ENCODE measurements around the gene TRAF3.

GRCh38 chr14:102907303-102907844 lies 130.1 kb downstream of the TRAF3 start:
- TF ChIP-seq, protein P1, sequence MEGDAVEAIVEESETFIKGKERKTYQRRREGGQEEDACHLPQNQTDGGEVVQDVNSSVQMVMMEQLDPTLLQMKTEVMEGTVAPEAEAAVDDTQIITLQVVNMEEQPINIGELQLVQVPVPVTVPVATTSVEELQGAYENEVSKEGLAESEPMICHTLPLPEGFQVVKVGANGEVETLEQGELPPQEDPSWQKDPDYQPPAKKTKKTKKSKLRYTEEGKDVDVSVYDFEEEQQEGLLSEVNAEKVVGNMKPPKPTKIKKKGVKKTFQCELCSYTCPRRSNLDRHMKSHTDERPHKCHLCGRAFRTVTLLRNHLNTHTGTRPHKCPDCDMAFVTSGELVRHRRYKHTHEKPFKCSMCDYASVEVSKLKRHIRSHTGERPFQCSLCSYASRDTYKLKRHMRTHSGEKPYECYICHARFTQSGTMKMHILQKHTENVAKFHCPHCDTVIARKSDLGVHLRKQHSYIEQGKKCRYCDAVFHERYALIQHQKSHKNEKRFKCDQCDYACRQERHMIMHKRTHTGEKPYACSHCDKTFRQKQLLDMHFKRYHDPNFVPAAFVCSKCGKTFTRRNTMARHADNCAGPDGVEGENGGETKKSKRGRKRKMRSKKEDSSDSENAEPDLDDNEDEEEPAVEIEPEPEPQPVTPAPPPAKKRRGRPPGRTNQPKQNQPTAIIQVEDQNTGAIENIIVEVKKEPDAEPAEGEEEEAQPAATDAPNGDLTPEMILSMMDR (IDR thresholded peaks at IDR 0.05; ENCODE audit: insufficient read depth, low read length): no peak
- TF ChIP-seq POLR2AphosphoS5 (IDR thresholded peaks at IDR 0.05; ENCODE audit: low read depth): no peak

Data from HL-60 (cell line).